ENCODE results near the gene GPC3. TPM values are rescaled to one million over a fixed set of nuclear protein-coding genes. Genes with fewer than 3 reads are reported as not detected.

GPC3 gene
- total and polyA plus RNA-seq, 5 donors: 6.7 to 15.5 (median 7.5) TPM

- Histone ChIP-seq H3K4me3 (ENCODE audit: low read length) (no peak overlapping the region), H3K27me3 (ENCODE audit: control insufficient read depth, insufficient read depth) (no peaks in the 10 kb centered on the region), H3K4me1 (ENCODE audit: control insufficient read depth, insufficient read depth, low read length) (no peaks in the 10 kb centered on the region), H3K27ac (ENCODE audit: low read length) (no peak overlapping the region), H3K9me3 (ENCODE audit: control insufficient read depth, low read length) (no peaks in the 10 kb centered on the region)
- DNase-seq (peak in 1 of 3 donors; percentile 13), ATAC-seq (peak; percentile 84 to 89)
- intact Hi-C loops (cut with DNase I): no loop called here
- WGBS: 60% methylated on average over 5 of the region's 5 CpGs
Observed at GRCh38 chrX:133645977-133646718, 339.2 kb downstream of the GPC3 start.

GRCh38 chrX:133645256-133645655, 340.1 kb downstream of the GPC3 start:
- no peak overlapping the region for H3K27ac ChIP-seq (ENCODE audit: low read length)
- no peaks in the 10 kb centered on the region for H3K4me1 ChIP-seq (ENCODE audit: control insufficient read depth, insufficient read depth, low read length)
- no peaks in the 10 kb centered on the region for H3K27me3 ChIP-seq (ENCODE audit: control insufficient read depth, insufficient read depth)
- H3K9me3 ChIP-seq (ENCODE audit: control insufficient read depth, low read length): no peaks in the 10 kb centered on the region
- ATAC-seq (peak in 1 of 2 donors; percentile 57), DNase-seq (peak in 1 of 3 donors; percentile 19)
- intact Hi-C loops (cut with DNase I): no loop called here
- 26% methylated on average over 6 of the region's 6 CpGs for WGBS
- no peak overlapping the region for H3K4me3 ChIP-seq (ENCODE audit: low read length)

GRCh38 chrX:133640161-133641015, 345.0 kb downstream of the GPC3 start:
- Histone ChIP-seq H3K9me3 (ENCODE audit: control insufficient read depth, low read length) (no peaks in the 10 kb centered on the region), H3K4me3 (ENCODE audit: low read length) (no peak overlapping the region), H3K27me3 (ENCODE audit: control insufficient read depth, insufficient read depth) (no peaks in the 10 kb centered on the region), H3K27ac (ENCODE audit: low read length) (no peak overlapping the region), H3K4me1 (ENCODE audit: control insufficient read depth, insufficient read depth, low read length) (no peaks in the 10 kb centered on the region)
- ATAC-seq (no peak), DNase-seq (peak in 1 of 3 donors; percentile 17)
- WGBS: 56% methylated on average over 7 of the region's 7 CpGs
- intact Hi-C loops (cut with DNase I): no loop called here

GRCh38 chrX:133639726-133640125, 345.7 kb downstream of the GPC3 start:
- intact Hi-C loops (cut with DNase I): no loop called here
- DNase-seq (no peak), ATAC-seq (no peak)
- H3K4me1 ChIP-seq (ENCODE audit: control insufficient read depth, insufficient read depth, low read length): no peaks in the 10 kb centered on the region
- H3K9me3 ChIP-seq (ENCODE audit: control insufficient read depth, low read length): no peaks in the 10 kb centered on the region
- 76% methylated on average over 2 of the region's 2 CpGs for WGBS
- H3K27ac ChIP-seq (ENCODE audit: low read length): no peak overlapping the region
- H3K27me3 ChIP-seq (ENCODE audit: control insufficient read depth, insufficient read depth): no peaks in the 10 kb centered on the region
- no peak overlapping the region for H3K4me3 ChIP-seq (ENCODE audit: low read length)

GRCh38 chrX:133638285-133638684, 347.1 kb downstream of the GPC3 start:
- H3K27ac ChIP-seq (ENCODE audit: low read length): no peak overlapping the region
- H3K27me3 ChIP-seq (ENCODE audit: control insufficient read depth, insufficient read depth): no peaks in the 10 kb centered on the region
- no peaks in the 10 kb centered on the region for H3K9me3 ChIP-seq (ENCODE audit: control insufficient read depth, low read length)
- ATAC-seq: no peak
- no peaks in the 10 kb centered on the region for H3K4me1 ChIP-seq (ENCODE audit: control insufficient read depth, insufficient read depth, low read length)
- WGBS: 59% methylated on average over 4 of the region's 4 CpGs
- no peak for DNase-seq
- intact Hi-C loops (cut with DNase I): no loop called here
- no peak overlapping the region for H3K4me3 ChIP-seq (ENCODE audit: low read length)

- intact Hi-C loops (cut with DNase I): no loop called here
- H3K4me3 ChIP-seq (ENCODE audit: low read length): no peak overlapping the region
- no peaks in the 10 kb centered on the region for H3K27me3 ChIP-seq (ENCODE audit: control insufficient read depth, insufficient read depth)
- WGBS: 86% methylated on average over 5 of the region's 5 CpGs
- no peak overlapping the region for H3K27ac ChIP-seq (ENCODE audit: low read length)
- ATAC-seq (no peak), DNase-seq (no peak)
- H3K9me3 ChIP-seq (ENCODE audit: control insufficient read depth, low read length): no peaks in the 10 kb centered on the region
- H3K4me1 ChIP-seq (ENCODE audit: control insufficient read depth, insufficient read depth, low read length): no peaks in the 10 kb centered on the region
Observed at GRCh38 chrX:133637765-133638164, 347.6 kb downstream of the GPC3 start.

- ATAC-seq (no peak), DNase-seq (no peak)
- 75% methylated on average over 6 of the region's 6 CpGs for WGBS
- Histone ChIP-seq H3K27me3 (ENCODE audit: control insufficient read depth, insufficient read depth) (no peaks in the 10 kb centered on the region), H3K4me1 (ENCODE audit: control insufficient read depth, insufficient read depth, low read length) (no peaks in the 10 kb centered on the region), H3K9me3 (ENCODE audit: control insufficient read depth, low read length) (no peaks in the 10 kb centered on the region), H3K4me3 (ENCODE audit: low read length) (no peak overlapping the region), H3K27ac (ENCODE audit: low read length) (no peak overlapping the region)
- intact Hi-C loops (cut with DNase I): no loop called here
Observed at GRCh38 chrX:133636009-133636408, 349.4 kb downstream of the GPC3 start.

- Histone ChIP-seq H3K9me3 (ENCODE audit: control insufficient read depth, low read length) (no peaks in the 10 kb centered on the region), H3K27ac (ENCODE audit: low read length) (no peak overlapping the region), H3K4me1 (ENCODE audit: control insufficient read depth, insufficient read depth, low read length) (no peaks in the 10 kb centered on the region), H3K27me3 (ENCODE audit: control insufficient read depth, insufficient read depth) (no peaks in the 10 kb centered on the region), H3K4me3 (ENCODE audit: low read length) (no peak overlapping the region)
- intact Hi-C loops (cut with DNase I): no loop called here
- 97% methylated on average over 1 of the region's 1 CpG for WGBS
- ATAC-seq: no peak
- no peak for DNase-seq
Observed at GRCh38 chrX:133634416-133634815, 351.0 kb downstream of the GPC3 start.

GRCh38 chrX:133633950-133634349, 351.4 kb downstream of the GPC3 start:
- H3K9me3 ChIP-seq (ENCODE audit: control insufficient read depth, low read length): no peaks in the 10 kb centered on the region
- intact Hi-C loops (cut with DNase I): no loop called here
- 98% methylated on average over 1 of the region's 1 CpG for WGBS
- H3K4me3 ChIP-seq (ENCODE audit: low read length): no peak overlapping the region
- DNase-seq (no peak), ATAC-seq (no peak)
- H3K27ac ChIP-seq (ENCODE audit: low read length): no peak overlapping the region
- no peaks in the 10 kb centered on the region for H3K27me3 ChIP-seq (ENCODE audit: control insufficient read depth, insufficient read depth)
- no peaks in the 10 kb centered on the region for H3K4me1 ChIP-seq (ENCODE audit: control insufficient read depth, insufficient read depth, low read length)

- H3K27me3 ChIP-seq (ENCODE audit: control insufficient read depth, insufficient read depth): no peaks in the 10 kb centered on the region
- no peaks in the 10 kb centered on the region for H3K9me3 ChIP-seq (ENCODE audit: control insufficient read depth, low read length)
- H3K4me1 ChIP-seq (ENCODE audit: control insufficient read depth, insufficient read depth, low read length): no peaks in the 10 kb centered on the region
- DNase-seq (no peak), ATAC-seq (no peak)
- intact Hi-C loops (cut with DNase I): no loop called here
- no peak overlapping the region for H3K4me3 ChIP-seq (ENCODE audit: low read length)
- no peak overlapping the region for H3K27ac ChIP-seq (ENCODE audit: low read length)
Observed at GRCh38 chrX:133633162-133633561, 352.2 kb downstream of the GPC3 start.

- ATAC-seq (no peak), DNase-seq (peak in 1 of 3 donors; percentile 18)
- no peak overlapping the region for H3K4me3 ChIP-seq (ENCODE audit: low read length)
- intact Hi-C loops (cut with DNase I): no loop called here
- WGBS: 25% methylated on average over 4 of the region's 4 CpGs
- no peaks in the 10 kb centered on the region for H3K27me3 ChIP-seq (ENCODE audit: control insufficient read depth, insufficient read depth)
- H3K27ac ChIP-seq (ENCODE audit: low read length): no peak overlapping the region
- no peaks in the 10 kb centered on the region for H3K4me1 ChIP-seq (ENCODE audit: control insufficient read depth, insufficient read depth, low read length)
- H3K9me3 ChIP-seq (ENCODE audit: control insufficient read depth, low read length): no peaks in the 10 kb centered on the region
Observed at GRCh38 chrX:133630362-133630761, 355.0 kb downstream of the GPC3 start.
